Activated T-cell treated with anti-CD3 and anti-CD28 coated beads for 48 hours (primary cell): ENCODE measurements around the gene ANKRD44.

ENCODE experiments used
- DNase-seq: peaks from one replicate; pipeline ENCODE4 v3.0.0-alpha.2; 2020; ENCODE audit warnings: low read depth

ANKRD44 gene

DNA sequence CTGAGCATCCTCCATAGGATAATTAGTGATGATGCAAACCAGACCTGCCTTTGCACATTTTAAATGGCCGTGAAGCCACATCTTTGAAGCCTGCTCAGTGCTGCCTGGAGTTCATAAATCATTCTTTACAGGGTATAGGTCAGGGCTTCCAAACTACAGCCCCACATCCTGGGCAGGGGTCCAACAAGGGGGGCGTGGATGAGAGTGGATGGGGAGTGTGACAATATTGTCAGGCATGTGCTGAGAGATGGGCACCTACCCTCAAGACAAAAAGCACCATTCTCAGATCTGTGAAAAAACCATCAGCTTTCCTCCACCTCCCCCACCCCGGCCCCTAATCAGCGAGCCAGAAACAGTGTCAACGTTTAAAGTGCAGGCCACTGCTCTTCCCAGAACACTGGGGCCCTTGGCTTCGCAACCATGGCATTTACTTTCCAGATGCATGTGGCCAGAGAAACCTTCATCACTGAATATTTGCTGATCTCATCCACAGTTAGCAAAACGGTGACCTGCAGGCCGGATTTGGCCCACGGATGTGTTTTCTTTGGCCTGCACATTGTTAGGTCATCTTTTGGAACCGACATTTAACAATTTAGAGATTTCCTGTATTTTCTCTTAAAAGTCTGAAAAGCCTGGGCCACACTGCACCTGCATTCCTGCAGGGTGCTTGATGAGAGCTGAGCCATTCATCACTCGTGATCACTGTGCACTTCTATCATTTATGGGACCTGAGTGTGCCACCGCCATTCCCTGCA lies 130.7 kb downstream of the ANKRD44 start:
- DNase-seq: no peak

DNA sequence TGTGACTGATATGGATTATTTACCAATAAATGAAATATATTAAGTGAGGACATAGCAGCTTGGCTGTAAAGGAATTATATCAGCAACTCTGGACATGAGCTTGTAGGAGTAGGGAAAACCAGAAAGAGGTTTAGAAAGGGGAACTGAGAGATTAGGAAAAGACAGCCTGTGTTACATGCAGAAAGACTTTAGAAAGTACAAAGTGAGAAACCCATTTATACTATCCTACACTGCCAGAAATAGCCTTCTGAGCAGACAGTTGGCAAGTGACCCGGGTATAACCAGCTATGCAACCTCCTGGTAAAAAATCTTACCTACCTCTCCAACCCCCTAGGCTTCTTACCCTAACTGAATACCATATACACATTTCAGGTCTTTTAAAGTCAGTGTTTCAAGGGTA lies 134.1 kb downstream of the ANKRD44 start:
- DNase-seq: no peak

GRCh38 chr2:197174539-197175094 lies 136.0 kb downstream of the ANKRD44 start:
- no peak for DNase-seq

GRCh38 chr2:197171582-197171981 lies 139.0 kb downstream of the ANKRD44 start:
- DNase-seq: no peak

GRCh38 chr2:197170208-197170607 lies 140.4 kb downstream of the ANKRD44 start:
- no peak for DNase-seq

DNA sequence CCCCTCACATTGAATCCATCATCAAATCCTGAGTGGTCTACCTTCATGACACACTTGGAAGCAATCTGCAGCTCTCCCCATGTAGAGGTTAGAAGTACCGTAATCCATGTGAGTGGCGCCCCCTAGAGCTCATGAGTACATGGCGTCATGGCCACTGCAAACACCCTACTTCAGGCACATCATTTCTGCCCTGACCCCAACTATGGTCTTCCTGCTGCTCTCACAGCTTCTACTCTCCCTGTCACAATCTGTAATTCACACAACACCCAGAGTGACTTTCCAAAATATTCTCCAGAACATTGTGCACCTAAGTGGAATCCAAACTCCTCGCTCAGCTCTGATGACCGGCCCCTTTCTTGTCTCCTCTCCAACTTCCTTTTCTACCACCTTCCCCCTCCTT lies 141.9 kb downstream of the ANKRD44 start:
- peak; percentile 55 for DNase-seq

DNA sequence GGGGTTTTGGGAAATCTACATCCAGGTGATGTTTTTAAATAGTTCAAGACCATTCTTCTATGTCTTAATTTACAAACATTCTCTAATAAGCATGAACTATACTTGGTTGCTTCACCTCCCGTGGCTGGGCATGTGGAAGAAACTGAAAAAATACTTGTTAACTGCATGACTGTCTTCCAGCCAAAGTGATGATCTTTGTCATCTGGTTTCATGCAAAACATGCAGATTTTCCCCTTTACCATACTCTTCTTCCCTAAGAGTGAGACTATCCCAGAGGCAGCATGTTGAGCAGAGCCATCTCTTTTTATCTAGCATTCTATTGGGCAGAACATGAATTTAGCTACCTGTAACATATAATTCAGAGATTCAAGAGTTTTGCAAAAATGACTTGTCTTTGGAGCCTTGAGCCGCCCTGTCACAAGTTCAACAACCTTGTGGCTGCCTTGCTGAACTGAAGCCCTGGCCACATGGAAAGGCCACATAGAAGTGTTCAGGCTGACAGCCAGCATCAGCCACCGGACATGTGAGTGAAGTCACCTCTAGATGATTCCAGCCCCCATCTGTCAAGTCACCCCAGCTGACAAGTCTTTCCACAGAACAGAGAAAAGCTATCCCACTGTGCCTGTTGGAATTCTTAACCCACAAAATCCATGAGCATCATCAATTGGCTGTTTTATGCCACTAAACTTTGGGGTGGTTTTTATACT lies 142.8 kb downstream of the ANKRD44 start:
- no peak for DNase-seq

DNA sequence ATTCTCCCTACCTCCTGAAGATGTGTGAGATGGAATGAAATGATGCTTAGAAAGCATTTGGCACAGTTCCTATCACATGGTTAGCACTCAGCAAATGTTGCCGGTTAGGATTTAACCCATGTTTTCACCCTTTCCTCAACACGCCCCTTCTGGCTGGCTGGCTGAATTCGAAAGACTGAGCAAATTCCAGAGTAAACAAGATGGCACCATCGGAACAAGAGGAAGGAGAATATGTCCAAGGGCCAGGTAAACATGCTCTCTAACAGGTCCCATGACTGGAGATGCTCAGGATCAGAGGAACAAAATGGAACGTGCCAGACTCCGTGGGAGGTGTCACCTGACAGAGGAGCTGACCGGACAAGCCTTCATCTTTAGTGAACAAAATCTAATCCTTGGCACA lies 145.6 kb downstream of the ANKRD44 start:
- DNase-seq: no peak

GRCh38 chr2:197164141-197164754 lies 146.3 kb downstream of the ANKRD44 start:
- DNase-seq: no peak

DNA sequence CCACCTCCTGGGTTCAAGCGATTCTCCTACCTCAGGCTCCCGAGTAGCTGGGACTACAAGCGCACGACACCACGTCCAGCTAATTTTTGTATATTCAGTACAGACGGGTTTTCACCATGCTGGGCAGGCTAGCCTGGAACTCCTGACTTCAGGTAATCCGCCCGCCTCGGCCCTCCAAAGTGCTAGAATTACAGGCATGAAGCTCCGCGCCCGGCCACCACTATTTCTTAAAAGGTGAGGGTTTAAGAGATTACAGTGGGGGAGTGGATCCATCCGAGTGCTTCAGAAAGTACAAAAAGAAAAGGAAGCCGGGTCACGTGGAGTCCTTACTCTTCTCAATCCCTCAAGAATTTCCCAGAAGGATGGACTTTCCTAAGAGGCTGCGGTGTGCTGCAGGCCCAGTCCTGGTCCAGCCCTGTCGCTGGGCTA lies 146.9 kb downstream of the ANKRD44 start:
- DNase-seq: no peak

- DNase-seq: no peak
Observed at GRCh38 chr2:197161774-197162173, 148.8 kb downstream of the ANKRD44 start.

DNA sequence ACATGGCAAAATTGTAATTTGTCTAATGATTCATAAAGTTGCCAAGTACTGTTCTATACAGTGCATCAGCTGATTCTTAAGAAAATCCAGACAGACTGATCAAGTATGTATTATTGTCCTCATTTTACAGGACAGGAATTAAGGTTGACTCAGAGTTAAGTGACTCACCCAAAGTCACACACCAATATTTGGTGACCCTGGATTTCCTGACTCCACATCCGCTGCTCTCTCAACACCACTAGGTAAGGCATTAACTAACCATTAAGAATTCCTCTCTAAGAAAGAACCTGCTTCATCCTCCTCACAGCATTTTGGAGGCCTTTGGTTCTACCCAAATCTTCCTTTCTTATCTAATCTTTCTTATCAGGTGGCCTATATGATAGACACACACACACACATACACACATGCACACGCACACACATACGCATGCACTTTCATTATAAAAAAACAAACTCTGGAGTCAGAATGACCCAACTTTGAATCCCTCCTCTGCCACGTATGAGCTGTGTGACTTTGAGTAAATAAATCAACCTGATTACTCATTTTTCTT lies 150.8 kb downstream of the ANKRD44 start:
- DNase-seq: no peak

DNA sequence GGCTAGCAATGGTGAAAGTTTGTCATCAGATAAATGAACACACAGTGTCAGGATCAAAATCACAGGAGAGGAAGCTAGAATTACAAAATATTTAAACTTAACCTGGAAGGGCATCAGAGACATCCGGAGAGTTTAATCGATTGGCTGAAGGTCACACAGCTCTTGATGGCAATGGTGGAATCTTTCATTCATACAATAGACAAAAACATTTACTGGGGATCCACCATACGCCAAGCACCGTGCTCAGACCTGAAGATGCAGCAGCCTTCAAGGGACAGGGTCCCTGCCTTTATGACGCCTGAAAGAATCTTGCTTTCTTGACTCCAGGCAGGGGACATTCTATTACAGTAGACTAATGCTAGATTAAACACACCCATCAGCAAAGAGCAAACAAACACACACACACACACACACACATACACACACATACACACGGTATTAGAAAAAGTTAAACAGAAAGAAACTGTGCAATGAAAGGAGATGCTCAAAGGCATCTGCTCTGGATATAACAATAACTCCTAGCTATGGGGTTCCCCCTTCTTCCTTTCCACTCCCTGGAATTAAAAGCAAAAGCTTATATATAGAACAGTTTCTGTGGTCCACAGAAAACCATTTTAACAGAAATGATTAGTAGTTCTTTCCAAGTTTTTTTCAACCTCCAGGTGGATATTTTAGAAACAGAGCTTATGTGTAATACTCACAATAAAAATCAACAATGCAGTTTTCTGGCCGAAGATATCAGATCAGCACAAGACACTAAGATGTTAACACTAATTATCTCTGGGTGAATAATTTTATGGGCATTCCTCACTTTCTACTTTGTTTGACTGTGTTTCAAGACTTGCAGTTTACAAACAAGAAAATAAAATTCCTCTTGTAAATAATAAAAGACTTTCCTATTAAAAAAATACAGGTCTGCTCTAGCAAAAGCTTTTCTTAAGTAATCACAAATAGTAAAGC lies 151.7 kb downstream of the ANKRD44 start:
- DNase-seq: no peak

- no peak for DNase-seq
Observed at GRCh38 chr2:197157879-197158537, 152.6 kb downstream of the ANKRD44 start.

GRCh38 chr2:197156771-197157170 lies 153.8 kb downstream of the ANKRD44 start:
- DNase-seq: no peak

DNA sequence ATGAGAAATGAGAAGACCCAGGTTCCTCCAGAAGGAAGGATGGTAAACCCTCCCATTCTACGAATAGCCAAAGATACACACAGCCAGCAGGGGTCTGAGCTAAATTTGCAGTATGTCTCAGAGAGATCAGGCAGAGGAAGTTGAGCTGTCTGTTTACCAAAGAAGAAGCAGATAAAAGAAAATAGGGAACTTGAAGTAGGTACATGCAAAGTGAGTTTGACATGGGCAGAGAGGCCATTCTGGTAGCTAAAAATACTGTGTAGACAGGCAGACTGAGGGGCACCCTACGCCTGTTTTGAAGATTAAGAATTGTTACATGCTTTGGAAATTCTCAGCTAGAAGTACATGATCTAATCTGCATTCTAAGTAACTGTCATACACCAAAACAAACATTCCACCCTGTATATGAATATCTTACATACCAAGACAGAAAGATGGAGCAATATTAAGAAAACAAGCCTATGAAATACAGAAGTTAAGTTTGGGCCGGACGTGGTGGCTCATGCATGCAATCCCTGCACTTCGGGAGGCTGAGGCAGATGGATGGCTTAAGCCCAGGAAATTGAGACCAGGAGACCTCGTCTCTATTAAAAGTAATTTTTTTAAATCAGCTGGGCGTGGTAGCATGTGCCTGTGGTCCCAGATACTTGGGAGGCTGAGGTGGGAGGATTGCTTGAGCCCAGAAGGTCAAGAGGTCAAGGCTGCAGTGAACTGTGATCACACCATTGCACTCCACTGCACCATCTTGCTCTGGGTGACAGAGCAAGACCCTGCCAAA lies 157.9 kb downstream of the ANKRD44 start:
- no peak for DNase-seq

DNA sequence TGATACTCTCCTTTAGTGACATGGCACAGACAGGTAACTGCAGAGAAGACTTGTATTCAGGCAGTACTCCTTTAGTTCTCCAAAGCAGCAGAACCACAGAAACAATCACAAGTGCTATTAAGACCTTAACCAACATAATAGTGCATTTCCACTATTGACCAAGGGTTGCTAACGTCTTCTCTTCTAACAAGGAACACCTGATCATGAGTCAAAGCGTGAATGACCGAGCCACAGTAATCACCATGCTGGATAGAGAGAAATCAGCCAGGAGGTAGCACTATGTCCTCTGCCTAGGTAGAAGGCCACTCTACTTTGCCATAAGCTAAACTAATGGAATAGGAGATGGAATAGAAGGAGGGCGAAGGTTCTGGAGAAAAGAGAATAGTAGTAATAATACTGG lies 161.0 kb downstream of the ANKRD44 start:
- DNase-seq: no peak

DNA sequence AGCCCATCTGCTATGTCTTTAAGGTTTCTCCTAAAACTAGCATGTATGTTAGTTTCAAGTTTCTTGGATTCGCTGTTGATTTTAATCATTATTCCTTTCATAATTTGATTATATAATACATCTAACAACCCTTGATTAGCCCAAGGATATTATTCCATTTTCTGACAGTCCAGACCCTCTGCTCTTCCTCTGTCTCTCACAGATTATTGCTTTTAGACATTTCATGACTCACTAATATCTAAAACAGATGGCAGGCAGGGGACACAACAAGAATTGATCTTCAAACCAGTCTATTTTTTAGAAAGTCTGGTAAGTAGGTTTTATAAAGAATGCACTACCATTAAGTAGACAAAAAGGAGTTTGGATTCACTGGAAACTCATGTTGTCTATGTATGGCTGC lies 162.2 kb downstream of the ANKRD44 start:
- DNase-seq: no peak

- DNase-seq: no peak
Observed at GRCh38 chr2:197147942-197148341, 162.6 kb downstream of the ANKRD44 start.

- DNase-seq: no peak
Observed at GRCh38 chr2:197146995-197147394, 163.6 kb downstream of the ANKRD44 start.
